Cerebellar nuclear complex (tissue), 1 donor: ENCODE measurements around the gene MS4A4E.
"Not testable (repeated sequence)": the region's sequence is repeated elsewhere in the genome, so short reads cannot be mapped to it uniquely, and the experiment has no call there.

ENCODE experiments used
- DNase-seq, 2 experiments: peaks; one replicate each; lab custom pipeline; 2025; lab: John Stamatoyannopoulos, UW

Gene MS4A4E

DNA sequence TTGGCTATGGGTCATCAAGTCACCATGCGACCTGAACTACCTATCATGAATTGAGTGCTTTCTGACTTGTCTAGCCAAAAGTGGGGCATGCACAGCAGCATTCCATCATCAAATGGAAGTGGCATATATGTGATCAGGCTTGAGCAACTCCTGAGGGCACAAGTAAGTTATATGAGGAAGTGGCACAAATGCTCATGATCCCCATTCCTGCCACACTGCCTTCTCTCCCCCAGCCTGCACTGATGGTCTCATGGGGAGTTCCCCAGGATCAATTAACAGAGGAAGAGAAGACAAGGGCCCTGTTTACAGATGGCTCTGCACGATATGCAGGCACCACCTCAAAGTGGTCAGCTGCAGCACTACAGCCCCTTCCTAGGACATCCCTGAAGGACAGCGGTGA, 21.8 kb downstream of the MS4A4E start:
- no peak for DNase-seq

- no peak for DNase-seq
Observed at GRCh38 chr11:60214386-60214785, 28.6 kb downstream of the MS4A4E start.

DNA sequence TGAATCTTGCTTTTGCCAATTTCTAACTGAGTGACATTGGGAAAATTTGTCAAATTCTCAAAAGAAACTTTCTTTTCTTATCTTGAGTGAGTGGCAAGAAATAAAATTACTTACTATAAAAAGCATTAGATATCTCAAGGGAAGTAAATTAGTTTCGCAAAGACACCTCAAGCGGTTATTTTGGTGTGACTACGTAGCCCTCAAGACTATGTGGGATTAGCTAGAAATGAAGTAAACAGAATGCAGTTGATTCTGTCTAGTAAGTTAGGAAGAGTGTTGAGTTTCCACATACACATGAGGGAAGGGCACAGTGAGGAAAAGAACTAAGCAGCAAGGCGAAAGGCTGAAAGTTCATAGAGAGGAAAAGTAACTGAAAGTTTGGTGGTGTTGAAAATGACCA, 31.7 kb downstream of the MS4A4E start:
- no peak for DNase-seq

- DNase-seq = no peak
Observed at GRCh38 chr11:60209977-60210376, 33.0 kb downstream of the MS4A4E start.

GRCh38 chr11:60208951-60209350, 34.0 kb downstream of the MS4A4E start:
- no peak for DNase-seq

DNA sequence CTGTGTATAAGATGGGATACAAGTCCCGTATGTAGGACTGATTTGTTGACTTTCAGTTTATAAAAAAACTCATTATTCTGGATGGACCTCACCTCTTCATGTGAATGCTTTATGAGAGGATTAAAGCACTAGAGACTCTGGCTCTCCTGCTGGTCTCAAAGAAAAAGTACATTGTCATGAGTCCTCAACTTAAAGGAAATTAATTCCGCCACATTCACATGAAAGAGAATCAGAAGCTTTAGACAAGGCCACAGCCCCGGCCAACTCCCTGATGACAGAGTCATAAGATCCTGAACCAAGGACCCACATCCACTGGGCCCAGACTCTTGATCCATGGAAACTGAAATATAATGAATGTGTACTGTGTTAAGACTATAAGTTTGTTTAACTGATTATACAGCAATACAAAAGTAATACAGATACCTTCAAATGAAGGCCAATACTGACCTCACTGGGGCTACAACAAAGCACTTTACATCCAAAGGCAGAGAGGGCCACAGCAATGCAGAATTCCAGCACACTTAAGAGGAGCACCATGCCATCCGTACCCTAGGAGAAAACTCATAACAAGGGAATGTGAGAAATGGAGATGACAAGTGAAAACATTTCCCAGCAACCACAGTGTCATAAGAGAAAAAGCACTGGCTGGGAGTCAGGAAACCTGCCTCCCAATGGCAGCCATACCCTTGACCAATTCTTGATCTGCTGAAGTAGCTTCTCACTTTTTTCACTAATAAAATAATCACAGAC, 34.6 kb downstream of the MS4A4E start:
- DNase-seq = no peak

DNA sequence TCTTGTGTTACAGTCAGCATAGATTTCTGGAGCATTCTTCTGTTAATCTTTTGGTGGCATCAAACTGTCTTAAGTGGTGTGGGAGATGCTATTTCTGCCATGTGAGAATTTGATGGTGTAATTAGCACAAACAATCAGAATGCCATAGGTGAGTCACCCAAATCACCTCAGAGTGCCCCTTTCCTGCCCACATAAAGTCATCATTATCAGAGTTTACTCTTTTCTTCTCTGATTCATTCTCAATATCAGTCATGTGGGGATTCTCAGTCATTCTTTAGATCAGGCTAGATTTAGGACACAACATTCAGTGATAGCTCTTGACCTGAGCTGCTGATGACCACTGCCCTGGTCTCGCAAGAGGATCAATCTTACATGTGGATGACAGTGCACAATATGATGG, 36.3 kb downstream of the MS4A4E start:
- no peak for DNase-seq

- no peak for DNase-seq
Observed at GRCh38 chr11:60204922-60205321, 38.0 kb downstream of the MS4A4E start.

- DNase-seq = not testable (repeated sequence)
Observed at GRCh38 chr11:60201334-60201733, 41.6 kb downstream of the MS4A4E start.

GRCh38 chr11:60197442-60197841, 45.5 kb downstream of the MS4A4E start:
- DNase-seq = no peak

GRCh38 chr11:60195923-60196368, 47.0 kb downstream of the MS4A4E start:
- DNase-seq = no peak

- no peak for DNase-seq
Observed at GRCh38 chr11:60194511-60194910, 48.4 kb downstream of the MS4A4E start.

DNA sequence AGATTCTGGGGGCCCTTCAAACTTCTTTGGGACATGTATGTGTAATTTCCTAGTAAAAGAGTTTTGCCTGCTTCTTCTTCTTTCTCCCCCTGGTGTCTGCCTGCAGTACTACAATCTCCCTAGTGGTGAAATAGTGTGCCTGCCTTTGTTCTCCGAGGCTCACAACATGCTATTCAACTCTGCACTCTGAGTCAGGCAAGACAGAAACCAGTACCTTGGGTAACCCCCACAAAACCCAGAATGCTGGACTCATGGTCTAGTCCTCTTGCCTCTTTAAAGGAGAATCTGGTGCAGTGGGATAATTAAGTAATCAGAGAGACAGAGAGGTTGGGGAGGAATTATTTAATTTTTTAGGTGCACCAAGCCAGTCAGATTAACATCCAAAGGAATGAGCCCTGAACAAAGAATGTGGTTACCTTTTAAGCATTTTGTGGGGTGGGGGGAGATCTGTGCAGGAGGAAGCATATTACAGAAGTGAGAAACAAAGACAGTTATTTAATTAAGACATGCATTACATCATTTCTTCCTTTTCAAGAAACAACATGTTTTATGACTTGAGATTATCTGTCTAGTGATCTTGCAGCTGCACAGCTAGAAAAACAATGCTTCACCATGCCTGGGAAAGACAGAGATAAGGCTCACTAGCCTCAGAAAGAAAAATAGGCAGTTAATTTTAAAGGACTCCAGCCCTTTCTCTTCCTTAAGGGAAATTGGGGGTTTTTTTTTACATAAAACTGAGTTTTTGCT, 49.1 kb downstream of the MS4A4E start:
- DNase-seq = no peak

DNA sequence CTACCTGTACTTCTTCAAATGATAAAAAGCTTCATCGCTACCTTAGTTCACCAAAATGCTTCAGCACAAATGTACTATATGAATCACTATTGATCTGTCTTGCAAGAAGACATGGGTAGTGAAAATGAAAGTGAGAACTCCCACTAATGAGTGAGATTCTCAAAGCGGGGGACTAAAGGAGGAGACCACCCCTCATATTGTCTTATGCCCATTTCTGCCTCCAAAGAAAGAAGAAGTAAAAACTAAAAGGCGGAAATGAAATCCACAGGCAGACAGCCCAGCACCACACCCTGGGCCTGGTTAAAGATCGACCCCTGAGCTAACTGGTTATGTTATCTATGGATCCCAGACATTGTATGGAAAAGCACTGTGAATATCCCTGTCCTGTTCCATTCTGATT, 50.4 kb downstream of the MS4A4E start:
- not testable (repeated sequence) for DNase-seq

DNA sequence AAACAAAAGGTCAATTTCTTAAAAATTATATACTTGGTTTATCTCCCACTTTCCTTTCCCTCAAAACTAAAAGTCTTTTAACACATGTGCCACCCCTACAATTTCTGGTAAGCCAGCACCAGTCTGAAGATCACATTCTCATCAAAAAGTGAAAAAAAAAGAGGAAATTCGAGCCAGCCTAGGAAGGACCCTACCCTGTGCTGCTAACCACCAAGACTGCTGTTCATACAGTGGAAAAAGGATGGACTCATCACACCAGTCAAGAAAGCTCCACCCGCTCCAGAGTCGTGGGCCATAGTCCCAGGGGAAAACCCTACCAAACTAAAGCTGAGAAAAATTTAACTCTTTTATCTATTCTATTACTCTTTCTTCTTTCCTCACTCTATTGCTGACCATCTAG, 54.5 kb downstream of the MS4A4E start:
- not testable (repeated sequence) for DNase-seq

DNA sequence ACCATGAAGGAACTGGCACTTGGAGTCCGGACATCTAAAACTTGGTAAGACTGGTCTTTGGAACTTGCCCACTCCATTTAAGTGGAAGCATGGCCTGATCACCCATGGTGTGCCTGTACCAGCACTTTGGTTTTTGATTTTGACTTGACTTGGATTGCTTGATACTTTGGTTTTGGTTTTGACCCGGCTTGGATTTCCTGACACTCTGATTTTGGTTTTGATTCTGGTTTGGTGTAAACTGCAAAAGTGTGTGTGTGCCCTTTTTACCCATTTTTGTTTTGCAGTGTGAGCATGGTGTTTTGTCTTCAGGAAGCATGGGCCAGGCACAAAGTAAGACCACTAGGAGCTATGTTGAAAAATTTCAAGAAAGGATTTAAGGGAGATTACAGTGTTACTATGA, 56.8 kb downstream of the MS4A4E start:
- not testable (repeated sequence) for DNase-seq

GRCh38 chr11:60185512-60185827, 57.5 kb downstream of the MS4A4E start:
- not testable (repeated sequence) for DNase-seq

GRCh38 chr11:60184824-60185511, 58.0 kb downstream of the MS4A4E start:
- no peak for DNase-seq

DNA sequence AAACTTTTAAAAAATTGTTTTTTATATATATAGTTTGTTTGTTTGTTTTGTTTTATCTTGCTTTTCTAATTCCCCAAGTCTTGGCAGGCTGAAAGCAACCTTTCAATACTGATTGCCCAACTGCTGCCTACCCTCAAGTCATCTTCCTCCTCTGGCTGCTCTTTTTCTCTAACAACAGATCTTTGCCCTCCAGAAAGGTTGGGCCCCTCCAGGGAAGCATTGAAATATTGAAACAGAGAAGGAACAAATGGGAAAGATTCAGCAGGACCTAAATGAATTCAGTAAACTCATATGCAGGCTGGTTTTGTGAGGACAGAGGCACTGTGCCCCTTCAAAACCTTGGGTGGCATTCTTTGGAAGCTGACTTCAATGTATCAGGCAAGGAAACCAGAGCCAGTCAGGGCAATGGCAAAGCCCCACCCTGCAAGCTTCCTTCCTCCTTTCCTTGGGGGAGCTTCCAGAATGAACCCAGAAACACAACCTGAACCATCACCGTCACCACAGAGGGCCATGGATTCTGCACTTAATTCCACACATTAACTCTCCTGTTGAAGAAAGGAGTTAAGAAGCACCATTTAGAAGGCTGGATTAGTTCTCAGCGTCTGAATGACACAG, 59.2 kb downstream of the MS4A4E start:
- DNase-seq = no peak

DNA sequence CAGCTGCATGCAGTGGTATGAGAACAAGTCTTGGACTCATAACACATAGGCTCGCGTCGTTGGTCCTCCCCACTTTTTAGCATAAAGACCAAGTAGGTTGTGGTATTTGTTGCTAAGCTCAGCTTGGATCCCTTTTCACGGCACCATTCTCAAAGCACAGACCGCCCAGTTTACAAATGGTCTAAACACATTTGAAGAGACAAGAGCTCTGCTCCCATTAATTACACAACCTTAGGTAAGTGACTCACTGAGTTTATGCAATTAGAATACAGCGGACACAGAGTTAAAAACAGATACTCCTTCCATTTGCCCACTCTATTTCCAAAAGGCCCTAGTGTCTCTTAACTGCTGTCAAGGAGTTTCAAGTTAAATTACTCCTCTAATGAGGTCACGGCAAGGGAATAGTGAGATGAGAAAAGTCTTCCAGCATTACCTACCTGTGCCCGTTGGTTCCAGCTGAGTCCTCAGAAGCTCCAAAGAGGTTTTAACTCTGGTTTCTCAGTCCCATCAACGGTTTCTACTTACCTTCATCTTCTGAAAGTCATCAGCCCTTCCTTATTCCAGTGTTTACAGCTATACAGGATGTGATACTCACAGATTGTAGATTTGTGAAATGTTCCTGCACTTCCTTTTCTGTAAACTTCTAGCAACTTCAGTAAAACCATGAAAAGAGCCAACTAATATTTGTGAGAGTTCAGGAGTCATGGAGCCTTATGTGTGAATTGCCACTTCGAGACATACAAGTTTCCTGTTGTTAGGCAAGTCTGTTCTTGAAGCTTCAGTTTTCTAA, 60.2 kb downstream of the MS4A4E start, which contains the start of gene MS4A6A:
MS4A6A (minus strand) TSS at position 543 of the 790 bp plus-strand sequence. CDS start 1,356 bp downstream, outside the sequence.
- no peak for DNase-seq

- no peak for DNase-seq
Observed at GRCh38 chr11:60175860-60176275, 67.1 kb downstream of the MS4A4E start.
